ENCODE data around the gene PCED1B.
"Not testable (repeated sequence)": the region's sequence is repeated elsewhere in the genome, so short reads cannot be mapped to it uniquely, and the experiment has no call there.

The PCED1B gene

DNA sequence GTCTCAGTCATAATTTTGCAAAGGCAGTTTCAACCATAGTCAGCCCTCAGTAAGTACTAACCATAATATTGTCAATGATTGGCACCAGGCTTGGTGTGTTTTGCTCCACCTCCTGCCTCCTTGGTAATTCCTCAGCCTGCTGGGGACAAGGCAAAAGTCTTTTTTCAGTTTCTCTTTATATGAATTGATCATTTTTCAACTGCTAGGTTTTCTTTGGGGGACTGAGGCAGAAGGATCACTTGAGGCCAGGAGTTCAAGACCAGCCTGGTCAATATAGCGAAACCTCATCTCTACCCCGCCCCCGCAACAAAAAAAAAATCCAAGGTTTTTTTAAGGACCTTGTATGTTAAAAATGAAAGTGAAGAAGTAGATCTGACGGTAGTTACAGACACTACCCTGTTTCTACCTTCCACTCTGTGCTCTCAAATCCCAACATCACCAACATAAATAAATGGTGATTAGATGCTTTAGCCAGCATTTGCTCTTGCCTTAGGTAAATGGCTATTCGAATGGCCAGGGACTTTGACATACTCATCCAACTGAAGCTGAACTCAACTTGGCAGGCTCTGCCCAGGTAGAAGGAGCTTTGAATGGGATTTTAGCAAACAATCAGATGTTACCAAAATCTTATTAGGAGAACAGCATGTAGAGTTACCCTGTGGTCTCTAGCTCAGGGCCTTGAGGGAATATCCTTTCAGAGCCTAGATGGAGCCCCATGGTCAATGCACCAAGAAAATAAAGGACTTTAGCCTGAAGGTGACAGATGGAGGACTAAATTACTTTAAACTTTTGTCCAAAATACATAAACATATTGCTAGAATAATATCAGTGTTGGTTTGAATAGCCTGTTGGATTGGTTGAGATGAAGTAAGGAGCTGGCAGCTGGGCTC is 127.3 kb downstream of the PCED1B start:
- DNase-seq (ENCODE audit: low read depth in 2 of 2), result no peak

DNA sequence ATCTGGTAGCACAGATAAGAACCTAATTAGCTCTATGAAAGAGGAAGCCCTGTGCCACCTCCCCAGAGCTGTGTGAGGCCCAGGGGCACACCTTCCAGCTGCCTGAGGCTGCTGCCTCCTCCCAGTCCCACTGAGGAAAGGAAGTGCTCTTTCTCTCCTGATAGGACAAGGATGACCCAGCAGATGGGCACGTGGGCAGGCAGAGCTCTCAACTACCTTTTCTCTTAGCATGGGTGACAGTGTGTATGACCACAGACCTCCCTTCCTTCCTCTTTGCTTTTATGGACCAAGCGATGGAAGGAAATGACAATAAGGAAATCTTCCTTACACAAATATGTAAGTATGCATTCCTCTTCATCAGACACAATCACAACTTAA is 127.9 kb downstream of the PCED1B start:
- DNase-seq (ENCODE audit: low read depth in 2 of 2), result peak in 1 of 2 donors; percentile 15

DNA sequence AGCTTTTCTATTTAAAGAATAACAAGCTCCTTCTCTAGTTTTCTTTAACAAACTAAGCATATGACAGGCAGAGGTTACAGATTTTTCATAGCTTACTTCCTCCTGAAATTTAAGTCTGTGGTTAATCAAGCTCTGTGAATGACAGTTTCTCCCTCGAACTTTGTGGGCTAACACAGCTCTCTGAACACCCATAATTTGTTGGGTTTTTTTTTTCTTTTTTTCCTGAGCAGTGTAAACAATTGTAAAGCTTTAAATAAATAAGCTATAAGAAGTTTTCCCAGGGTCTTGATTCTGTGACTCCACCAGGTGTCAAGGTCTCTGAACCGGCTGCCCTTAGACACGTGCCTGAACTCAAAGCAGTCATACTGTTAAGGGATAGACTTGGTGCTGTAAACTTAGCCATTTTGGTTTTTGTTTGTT is 128.4 kb downstream of the PCED1B start:
- DNase-seq (ENCODE audit: low read depth in 2 of 2), result no peak

DNA sequence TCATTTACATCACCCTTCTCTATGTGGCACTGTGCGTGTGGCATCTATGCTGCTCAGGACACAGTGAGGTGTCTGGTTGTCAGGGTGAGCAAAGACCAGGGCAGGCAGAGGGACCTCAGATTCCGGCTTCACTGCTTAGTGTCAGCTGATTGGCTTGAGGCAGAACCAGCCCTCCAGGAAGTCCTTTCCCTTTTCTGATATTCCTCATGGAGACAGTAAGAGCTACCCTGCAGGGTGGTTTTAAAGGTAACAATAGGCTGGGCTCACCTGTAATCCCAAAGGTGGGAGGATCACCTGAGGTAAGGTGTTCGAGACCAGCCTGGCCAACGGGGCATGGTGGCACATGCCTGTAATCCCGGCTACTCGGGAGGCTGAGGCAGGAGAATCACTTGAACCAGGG is 129.6 kb downstream of the PCED1B start:
- DNase-seq (ENCODE audit: low read depth in 2 of 2), result no peak

DNA sequence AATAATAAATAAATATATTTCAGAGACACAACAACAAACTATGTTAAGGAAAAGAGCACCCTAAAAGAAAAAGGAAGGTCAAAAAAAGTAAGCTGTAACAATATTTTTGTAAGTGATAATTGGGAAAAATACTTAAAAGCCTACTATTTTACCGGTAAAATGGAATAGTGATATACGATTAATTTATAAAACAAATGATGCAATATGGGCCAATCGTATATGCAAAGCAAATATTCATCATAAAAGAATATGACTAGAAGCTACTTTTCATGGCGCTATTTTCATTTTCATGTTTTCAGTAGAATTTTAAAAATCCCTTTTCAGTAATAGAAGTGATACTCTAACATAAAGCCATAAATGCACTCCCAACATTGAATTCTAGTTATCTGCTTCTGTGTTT is 131.4 kb downstream of the PCED1B start:
- DNase-seq (ENCODE audit: low read depth in 2 of 2), result no peak

DNA sequence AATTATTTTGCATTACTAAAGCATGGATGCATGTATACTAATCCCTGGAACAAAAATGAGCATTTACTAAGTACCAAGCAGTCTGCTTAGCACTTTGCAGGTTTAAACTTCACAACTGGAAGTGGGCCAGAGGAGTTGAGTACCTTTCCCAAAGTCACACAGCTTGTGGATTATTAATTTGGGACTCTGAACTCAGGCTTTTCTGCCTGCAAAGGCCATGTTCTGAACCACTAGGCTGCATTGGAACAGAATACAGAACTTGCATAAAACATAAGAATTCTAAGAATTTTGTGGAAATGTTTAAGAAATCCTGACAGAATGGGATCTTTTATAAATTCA is 133.2 kb downstream of the PCED1B start:
- DNase-seq (ENCODE audit: low read depth in 2 of 2), result no peak

DNA sequence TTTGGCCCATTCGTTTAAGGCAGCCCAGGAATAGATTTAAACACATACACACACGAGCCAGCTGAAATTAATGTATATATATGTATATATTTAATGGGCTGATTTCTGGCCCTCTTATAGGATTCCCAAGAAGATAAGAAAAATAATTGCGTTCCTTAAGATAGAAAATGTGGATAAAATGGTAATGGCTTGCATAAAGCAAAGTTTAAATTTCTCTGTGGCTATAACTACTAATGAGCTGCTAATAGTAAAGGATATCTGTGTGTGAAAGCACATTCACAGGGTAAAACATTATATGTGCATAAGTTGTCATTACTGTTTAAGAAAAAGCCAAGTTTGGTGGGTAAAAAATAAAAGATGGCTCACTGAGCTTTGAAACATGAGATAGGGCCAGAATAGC is 134.0 kb downstream of the PCED1B start:
- DNase-seq (ENCODE audit: low read depth in 2 of 2), result no peak

DNA sequence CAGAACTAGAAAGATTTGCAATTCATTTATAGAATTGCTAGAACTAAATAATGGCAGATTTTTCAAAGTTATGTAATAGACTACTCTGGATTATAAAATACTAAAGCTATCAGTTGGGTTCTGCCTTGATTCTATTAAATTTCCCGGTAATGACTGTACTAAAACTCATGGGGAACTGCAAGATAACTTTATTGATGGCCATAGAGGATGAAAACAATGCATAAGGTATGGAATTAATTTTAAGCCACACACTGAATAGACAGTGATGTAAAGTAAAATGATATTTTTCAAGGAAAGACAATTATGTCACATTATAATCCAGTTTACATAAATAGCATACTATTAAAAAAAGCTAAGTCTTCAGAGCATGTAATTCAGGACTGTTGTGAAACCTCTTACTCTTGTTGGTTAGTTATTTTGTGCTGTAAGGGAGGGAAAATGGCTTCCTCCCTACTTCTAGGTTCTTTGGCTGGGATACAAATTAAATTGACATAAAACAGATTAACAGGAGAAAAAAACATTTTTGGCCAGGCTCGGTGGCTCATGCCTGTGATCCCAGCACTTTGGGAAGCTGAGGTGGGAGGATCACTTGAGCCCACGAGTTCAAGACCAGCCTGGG is 134.7 kb downstream of the PCED1B start:
- DNase-seq (ENCODE audit: low read depth in 2 of 2), result no peak

DNA sequence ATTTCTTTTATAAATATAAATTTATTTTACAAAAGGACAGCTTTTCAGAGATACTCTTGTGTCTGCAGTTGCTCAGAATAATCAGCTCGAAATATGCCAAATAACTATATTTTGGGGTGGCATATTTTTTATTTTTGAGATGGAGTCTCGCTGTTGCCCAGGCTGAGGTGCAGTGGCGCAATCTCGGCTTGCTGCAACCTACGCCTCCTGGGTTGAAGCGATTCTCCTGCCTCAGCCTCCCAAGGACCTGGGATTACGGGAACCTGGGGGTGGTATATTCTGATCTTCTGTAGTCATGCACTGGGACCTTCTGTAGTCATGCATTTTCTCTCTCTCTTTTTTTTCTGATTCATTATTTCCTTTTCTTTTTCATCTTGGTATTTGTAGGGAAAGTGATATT is 135.3 kb downstream of the PCED1B start:
- DNase-seq (ENCODE audit: low read depth in 2 of 2), result peak; percentile 34 to 44

DNA sequence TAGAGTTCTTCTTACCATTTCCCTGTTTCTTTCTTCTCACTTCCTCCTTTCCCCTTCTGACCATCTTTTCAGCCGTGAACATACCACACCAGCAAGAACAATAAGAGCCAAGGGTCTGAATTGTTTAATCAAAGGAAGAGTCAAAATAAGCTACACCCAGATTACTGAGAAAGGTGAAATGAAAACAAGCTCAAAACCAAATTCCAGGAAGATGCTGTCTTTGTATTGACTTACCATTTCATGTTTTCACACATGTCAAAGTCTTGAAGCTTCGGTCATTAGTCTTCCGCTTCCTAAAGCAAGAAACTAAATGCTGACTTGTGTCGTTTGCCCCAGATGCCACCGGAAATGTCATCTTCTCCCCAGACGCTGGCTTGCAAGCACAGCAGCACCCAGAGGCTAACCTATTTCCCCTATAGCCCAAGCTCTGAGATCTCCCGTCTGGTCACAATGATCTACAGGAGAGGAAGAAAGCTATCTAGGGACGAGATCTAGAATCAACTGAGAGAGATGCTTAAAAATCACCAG is 136.8 kb downstream of the PCED1B start:
- peak; percentile 28 to 64 for DNase-seq (ENCODE audit: low read depth in 2 of 2)

DNA sequence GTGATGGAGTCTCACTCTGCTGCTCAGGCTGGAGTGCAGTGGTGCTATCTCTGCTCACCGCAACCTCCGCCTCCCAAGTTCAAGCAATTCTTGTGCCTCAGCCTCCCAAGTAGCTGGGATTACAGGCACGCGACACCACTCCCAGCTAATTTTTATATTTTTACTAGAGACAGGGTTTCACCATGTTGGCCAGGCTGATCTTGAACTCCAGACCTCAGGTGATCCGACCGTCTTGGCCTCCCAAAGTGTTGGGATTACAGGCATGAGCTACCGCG is 138.1 kb downstream of the PCED1B start:
- not testable (repeated sequence) for DNase-seq (ENCODE audit: low read depth in 2 of 2)

DNA sequence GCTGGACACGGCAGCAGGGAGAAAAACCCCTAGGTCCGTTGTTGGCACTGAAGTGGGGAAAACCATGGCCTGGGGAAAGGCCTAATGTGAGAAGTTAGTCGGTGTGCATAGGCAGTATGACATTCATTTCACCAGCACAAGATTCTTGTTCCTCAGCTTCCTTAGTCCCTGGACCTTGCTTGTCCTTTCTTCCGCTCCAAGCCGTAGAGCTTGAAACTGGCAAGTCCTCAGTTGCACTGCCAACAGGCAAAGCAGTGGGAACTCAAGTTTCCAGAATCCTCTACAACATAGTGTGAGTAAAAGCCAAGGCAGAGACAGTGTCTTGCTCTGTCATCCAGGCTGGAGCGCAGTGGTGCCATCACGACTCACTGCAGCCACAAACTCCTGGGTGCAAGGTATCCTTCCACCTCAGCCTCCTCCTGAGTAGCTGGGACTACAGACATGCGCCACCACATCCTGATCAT is 138.8 kb downstream of the PCED1B start:
- DNase-seq (ENCODE audit: low read depth in 2 of 2), result peak in 1 of 2 donors; percentile 40

DNA sequence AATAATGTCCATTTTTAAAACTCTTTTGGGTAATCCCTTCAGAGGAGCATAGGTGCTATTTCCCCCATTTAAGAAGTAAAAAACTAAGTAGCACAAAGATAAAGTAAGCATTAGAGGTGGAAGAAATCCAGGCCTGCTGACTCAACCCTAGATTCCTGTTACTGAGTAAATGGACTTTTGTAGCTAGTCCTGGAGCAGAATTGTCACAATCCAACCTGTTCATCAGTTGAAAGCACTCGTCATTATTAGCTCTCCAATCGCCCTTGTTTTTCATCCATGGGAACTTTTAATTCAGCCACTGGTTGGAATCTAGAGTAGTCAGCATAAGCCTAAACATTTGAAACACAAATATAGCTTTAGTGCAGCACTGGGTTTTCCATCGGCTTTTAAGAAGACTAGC is 139.8 kb downstream of the PCED1B start:
- DNase-seq (ENCODE audit: low read depth in 2 of 2), result no peak

DNA sequence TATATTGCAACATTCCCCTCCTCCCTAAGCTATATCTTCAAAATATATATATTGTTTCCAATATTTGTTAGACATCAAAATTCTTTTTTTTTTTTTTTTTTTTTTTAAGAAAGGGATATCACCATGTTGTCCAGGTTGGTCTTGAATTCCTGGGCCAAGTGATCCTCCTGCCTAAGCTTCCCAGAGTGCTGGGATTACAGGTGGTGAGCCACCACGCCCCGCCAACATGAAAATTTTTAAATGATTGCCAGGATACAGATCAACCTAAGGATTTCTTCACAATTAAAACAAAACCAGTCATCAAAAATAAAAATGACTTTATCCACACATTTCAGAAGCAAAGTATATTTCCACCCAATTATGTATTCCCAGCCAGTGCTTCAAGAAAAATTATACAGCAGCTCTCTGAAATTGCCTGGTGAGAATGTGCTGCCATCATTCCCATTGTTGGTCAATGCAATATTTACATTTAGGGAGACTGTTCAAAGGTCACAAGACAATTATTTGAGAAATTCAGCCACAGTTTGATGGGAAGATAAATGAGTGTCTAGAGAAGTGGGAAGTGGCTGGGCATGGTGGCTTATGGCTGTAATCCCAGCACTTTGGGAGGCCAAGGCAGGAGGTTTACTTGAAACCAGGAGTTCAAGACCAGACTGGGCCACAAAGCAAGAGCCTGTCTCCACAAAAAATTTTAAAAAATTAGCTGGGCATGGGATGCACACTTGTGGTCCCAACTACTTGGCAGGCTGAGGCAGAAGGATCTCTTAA is 142.0 kb downstream of the PCED1B start:
- no peak for DNase-seq (ENCODE audit: low read depth in 2 of 2)

DNA sequence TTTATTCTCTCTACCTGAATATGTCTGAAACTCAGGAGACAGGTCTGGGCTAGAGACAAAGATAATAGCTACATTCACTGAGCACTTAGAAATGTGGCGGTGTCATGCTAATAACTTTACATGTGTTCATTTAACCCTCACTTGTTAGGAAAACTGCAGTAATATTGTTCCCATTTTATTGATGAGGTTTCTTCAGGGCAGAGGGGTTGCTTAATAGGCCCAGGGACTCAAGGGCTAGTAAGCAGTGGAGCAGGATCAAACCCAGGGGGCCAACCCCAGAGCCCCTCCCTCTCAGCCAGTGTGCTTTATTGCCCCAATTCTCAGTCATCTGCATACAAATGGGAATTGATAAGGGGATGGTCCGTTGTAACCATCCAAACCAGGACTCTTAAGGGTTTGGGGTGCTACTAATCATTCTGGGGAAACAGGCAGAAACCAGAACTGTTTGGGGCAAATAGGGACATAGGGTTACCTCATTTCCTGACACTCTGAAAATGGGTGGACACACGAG is 143.2 kb downstream of the PCED1B start:
- no peak for DNase-seq (ENCODE audit: low read depth in 2 of 2)

DNA sequence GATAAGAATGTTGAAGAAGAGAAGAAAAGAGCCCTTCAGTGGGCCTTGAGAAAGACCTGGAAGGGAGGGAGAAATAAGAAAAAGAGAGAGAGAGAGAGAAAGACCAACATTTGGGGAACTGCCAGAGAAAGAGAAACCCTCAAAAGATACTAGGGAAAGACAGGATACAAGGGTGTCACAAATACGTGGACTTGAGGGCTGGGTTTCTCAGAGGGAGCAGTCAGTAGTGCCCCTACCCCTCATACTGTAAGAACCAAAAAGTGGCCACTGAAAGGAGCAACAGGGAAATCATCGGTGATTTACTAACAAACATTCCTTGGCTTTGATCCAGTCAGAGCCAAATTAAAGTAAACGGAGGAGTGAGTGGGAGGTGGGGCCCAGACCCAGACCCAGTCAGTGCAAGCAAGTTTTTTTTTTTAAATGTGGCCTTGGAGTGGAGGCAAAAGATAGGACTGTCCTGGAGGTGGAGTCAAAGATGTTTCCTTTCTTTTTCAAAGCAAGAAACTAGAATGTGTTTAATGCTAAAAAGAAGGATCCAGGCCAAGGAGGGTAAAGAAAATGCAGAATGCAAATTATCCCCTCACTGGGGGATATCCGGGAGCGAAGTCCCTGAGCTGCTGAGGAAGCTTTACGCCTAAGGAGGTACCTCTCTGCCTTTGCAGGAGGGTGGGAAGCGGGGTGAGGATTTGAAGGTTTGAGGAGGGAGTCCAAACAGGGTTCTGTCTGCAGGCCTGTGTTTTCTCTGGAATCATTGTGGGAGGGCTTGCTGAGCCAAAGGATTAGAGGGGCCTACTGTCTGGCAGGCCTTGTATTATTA is 143.8 kb downstream of the PCED1B start:
- no peak for DNase-seq (ENCODE audit: low read depth in 2 of 2)

DNA sequence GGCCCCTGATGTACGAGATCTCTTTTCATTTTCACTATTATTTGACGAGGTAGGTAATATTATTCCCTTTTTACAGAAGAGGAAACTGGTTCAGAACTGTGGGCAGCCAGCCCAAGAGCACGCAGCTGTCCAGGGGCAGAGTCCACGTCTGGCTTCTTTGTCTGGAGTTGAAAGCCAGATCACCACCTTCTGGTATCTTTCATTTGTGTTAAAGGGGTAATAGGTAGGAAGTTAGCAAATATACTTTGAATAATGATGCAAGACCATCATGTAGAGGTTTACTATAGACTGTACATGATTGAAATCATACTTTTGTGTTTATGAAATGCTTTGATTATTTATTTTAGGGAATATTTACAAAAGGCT is 144.4 kb downstream of the PCED1B start:
- DNase-seq (ENCODE audit: low read depth in 2 of 2), result no peak

DNA sequence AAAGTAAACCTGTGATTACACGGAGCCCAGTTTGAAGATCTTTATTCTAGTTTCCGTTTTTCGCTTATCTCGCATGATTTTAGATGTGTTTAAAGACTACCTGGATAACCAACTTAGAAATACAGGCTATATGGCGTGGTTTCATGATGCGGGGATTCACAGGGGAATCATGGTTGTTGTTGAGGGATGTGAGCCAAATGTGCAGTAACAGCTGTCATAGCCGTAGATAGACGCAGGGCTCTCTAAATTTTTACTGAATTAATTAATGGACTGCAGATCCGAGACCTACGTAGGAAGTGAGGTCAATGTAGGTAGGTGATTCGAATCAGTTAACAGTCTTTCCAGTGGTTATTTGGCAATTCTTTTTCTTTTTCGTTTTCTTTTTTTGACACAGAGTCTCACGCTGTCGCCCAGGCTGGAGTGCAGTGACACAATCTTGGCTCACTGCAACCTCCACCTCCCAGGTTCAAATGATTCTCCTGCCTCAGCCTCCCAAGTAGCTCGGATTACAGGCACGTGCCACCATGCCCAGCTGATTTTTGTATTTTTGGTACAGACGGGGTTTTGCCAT is 145.2 kb downstream of the PCED1B start:
- no peak for DNase-seq (ENCODE audit: low read depth in 2 of 2)

DNA sequence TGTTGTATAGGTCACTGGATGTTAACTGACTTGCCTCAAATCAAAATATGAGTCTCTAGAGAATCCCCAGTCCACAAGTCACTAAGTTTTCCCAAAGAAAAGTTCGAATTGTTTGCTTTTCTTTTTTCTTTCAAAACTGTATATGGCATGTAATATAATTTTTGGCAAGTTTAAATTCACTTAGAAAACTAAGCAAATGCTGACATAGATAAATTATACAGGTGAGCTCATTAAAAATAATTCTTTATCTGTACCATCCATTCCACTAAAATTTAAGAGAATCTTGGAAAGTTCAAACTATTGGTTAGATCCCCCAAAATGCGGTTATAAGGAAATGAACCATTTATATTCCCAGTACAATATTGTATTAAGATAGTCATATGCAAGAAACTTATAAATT is 145.9 kb downstream of the PCED1B start:
- DNase-seq (ENCODE audit: low read depth in 2 of 2), result no peak

DNA sequence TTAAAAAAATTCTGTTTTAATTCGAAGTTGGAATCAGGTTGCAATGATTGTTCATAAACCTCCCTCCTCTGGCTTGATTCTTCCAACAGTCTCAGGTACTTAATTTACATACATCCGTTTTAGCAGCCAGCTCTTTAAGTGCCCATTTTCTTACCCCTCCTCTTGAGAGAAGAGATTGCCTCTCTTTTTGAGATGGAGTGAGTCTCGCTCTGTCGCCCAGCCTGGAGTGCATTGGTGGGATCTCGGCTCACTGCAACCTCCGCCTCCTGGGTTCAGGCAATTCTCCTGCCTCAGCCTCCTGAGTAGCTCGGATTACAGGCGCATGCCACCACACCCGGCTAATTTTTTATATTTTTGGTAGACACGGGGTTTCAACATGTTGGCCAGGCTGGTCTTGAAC is 146.8 kb downstream of the PCED1B start:
- no peak for DNase-seq (ENCODE audit: low read depth in 2 of 2)

DNA sequence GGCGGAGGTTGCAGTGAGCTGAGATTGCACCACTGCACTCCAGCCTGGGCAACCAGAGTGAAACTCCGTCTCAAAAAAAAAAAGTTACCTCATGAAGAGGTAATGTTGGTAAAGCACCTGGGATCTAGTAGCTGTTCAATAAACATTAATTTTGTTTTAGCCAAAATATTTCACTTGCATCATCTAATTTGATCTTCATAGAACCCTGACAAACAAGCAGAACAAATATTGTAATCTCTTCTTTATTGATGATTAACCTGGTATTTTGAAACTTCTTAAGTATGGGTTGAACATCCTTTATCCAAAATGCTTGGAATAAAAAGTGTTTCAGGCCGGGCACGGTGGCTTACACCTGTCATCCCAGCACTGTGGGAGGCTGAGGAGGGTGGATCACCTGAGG is 149.4 kb downstream of the PCED1B start:
- no peak for DNase-seq (ENCODE audit: low read depth in 2 of 2)

Measured in stimulated activated CD4-positive, alpha-beta T cell treated with anti-CD3 and anti-CD28 coated beads, Interleukin-4, amount 100 ng/mL, for 48 hours (primary cell).